HEK293 (cell line): ENCODE data around the gene CLEC1A.

Experiments
- CTCF ChIA-PET: fragments of 350-600 bp; formaldehyde crosslinking; extraction: SDS; loops from one replicate; lab custom pipeline; 2021; ENCODE audit warnings: antibody characterized with exemption; lab: Yijun Ruan, JAX
- POLR2A ChIA-PET: fragments of 300-600 bp; formaldehyde crosslinking; extraction: SDS; loops from one replicate; lab custom pipeline; 2020; ENCODE audit warnings: antibody characterized with exemption, inconsistent platforms; lab: Yijun Ruan, JAX
- H3K27ac ChIP-seq: fragments of 200-500 bp; sonication (Bioruptor generic); 2 replicates; pipeline ENCODE4 v1.5.1; 2014; ENCODE audit warnings: low read depth, low read length, control low read depth, inconsistent platforms; ENCODE audit errors: extremely low read depth
- H3K36me3 ChIP-seq, 2 experiments: fragments of 200-500 bp in 1 of 2; sonication (Bioruptor generic) in 1 of 2; 1 replicate in 1 of 2; 2 replicates in 1 of 2; pipeline ENCODE4 v1.5.1; 2014 to 2017; ENCODE audit warnings: inconsistent platforms in 2 of 2, low read length in 2 of 2; ENCODE audit not compliant: control insufficient read depth in 2 of 2, insufficient read depth in 1 of 2
- H3K4me1 ChIP-seq: fragments of 200-500 bp; sonication (Bioruptor generic); 2 replicates; pipeline ENCODE4 v1.5.1; 2014; ENCODE audit warnings: mild to moderate bottlenecking, low read length, inconsistent platforms; ENCODE audit not compliant: control insufficient read depth, insufficient read depth
- H3K4me3 ChIP-seq: 2 replicates; pipeline ENCODE4 v1.5.1; 2011; ENCODE audit warnings: low read depth, mild to moderate bottlenecking, control low read depth, low read length, moderate library complexity
- H3K9me3 ChIP-seq: fragments of 200-500 bp; sonication (Bioruptor generic); 2 replicates; pipeline ENCODE4 v1.5.1; 2014; ENCODE audit warnings: low read depth, low read length, inconsistent platforms; ENCODE audit not compliant: control insufficient read depth, insufficient read depth
- HOXC10 ChIP-seq: sonication (generic); formaldehyde crosslinking; IDR thresholded peaks from 2 replicates; pipeline ENCODE4 v1.8.1; 2023; ENCODE audit warnings: mild to moderate bottlenecking, missing genetic modification reagents
- MEIS1 ChIP-seq: sonication (generic); formaldehyde crosslinking; IDR thresholded peaks from 2 replicates; pipeline ENCODE4 v1.8.1; 2022; ENCODE audit warnings: missing genetic modification reagents, mild to moderate bottlenecking, borderline replicate concordance
- ZNF146 ChIP-seq: fragments of 450-650 bp; formaldehyde crosslinking; IDR thresholded peaks from 2 replicates; pipeline ENCODE4 v1.5.1; 2016; ENCODE audit warnings: missing biosample characterization, missing genetic modification characterization
- ZNF2 ChIP-seq: fragments of 450-650 bp; formaldehyde crosslinking; IDR thresholded peaks from 2 replicates; pipeline ENCODE4 v1.5.1; 2016; ENCODE audit warnings: missing biosample characterization, missing genetic modification characterization
- ZNF266 ChIP-seq: fragments of 450-650 bp; formaldehyde crosslinking; IDR thresholded peaks from 2 replicates; pipeline ENCODE4 v1.5.1; 2016; ENCODE audit warnings: missing biosample characterization, missing genetic modification characterization, low read depth
- ZNF302 ChIP-seq: fragments of 450-650 bp; formaldehyde crosslinking; IDR thresholded peaks from 2 replicates; pipeline ENCODE4 v1.5.1; 2016; ENCODE audit warnings: missing biosample characterization, missing genetic modification characterization, low read depth
- ZNF311 ChIP-seq: fragments of 450-650 bp; formaldehyde crosslinking; IDR thresholded peaks from 2 replicates; pipeline ENCODE4 v1.5.1; 2017; ENCODE audit warnings: missing biosample characterization, missing genetic modification characterization, borderline replicate concordance
- ZNF416 ChIP-seq: fragments of 450-650 bp; formaldehyde crosslinking; IDR thresholded peaks from 2 replicates; pipeline ENCODE4 v1.5.1; 2016; ENCODE audit warnings: missing biosample characterization, missing genetic modification characterization
- ZNF514 ChIP-seq: fragments of 450-650 bp; formaldehyde crosslinking; IDR thresholded peaks from 2 replicates; pipeline ENCODE4 v1.5.1; 2016; ENCODE audit warnings: missing biosample characterization, missing genetic modification characterization
- ZNF529 ChIP-seq: fragments of 450-650 bp; formaldehyde crosslinking; IDR thresholded peaks from 2 replicates; pipeline ENCODE4 v1.5.1; 2017; ENCODE audit warnings: missing genetic modification characterization, missing biosample characterization; ENCODE audit not compliant: insufficient replicate concordance
- ZNF561 ChIP-seq: fragments of 450-650 bp; IDR thresholded peaks from 2 replicates; pipeline ENCODE4 v1.5.1; 2018; ENCODE audit warnings: missing biosample characterization, missing genetic modification characterization, borderline replicate concordance
- ZNF600 ChIP-seq: fragments of 450-650 bp; formaldehyde crosslinking; IDR thresholded peaks from 2 replicates; pipeline ENCODE4 v1.5.1; 2016; ENCODE audit warnings: missing biosample characterization, missing genetic modification characterization
- ZNF670 ChIP-seq: fragments of 450-650 bp; formaldehyde crosslinking; IDR thresholded peaks from 2 replicates; pipeline ENCODE4 v1.5.1; 2016; ENCODE audit warnings: missing biosample characterization, missing genetic modification characterization, low read depth
- ZSCAN23 ChIP-seq: fragments of 450-650 bp; formaldehyde crosslinking; IDR thresholded peaks from 2 replicates; pipeline ENCODE4 v1.5.1; 2016; ENCODE audit warnings: missing biosample characterization, missing genetic modification characterization
- ZXDB ChIP-seq: fragments of 450-650 bp; formaldehyde crosslinking; IDR thresholded peaks from 2 replicates; pipeline ENCODE4 v1.5.1; 2016; ENCODE audit warnings: missing biosample characterization, missing genetic modification characterization
- TF ChIP-seq, protein P1 (sequence below): fragments of 450-650 bp; formaldehyde crosslinking; IDR thresholded peaks from 2 replicates; pipeline ENCODE4 v1.5.1; 2016; ENCODE audit warnings: missing biosample characterization, missing genetic modification characterization
- TF ChIP-seq, protein P2 (sequence below): fragments of 450-650 bp; formaldehyde crosslinking; IDR thresholded peaks from 2 replicates; pipeline ENCODE4 v1.5.1; 2016; ENCODE audit warnings: missing biosample characterization, missing genetic modification characterization
- TF ChIP-seq, protein P3 (sequence below): fragments of 450-650 bp; formaldehyde crosslinking; IDR thresholded peaks from 2 replicates; pipeline ENCODE4 v1.5.1; 2016; ENCODE audit warnings: missing biosample characterization, missing genetic modification characterization
- TF ChIP-seq, protein P4 (sequence below): fragments of 450-650 bp; formaldehyde crosslinking; IDR thresholded peaks from 2 replicates; pipeline ENCODE4 v1.5.1; 2016; ENCODE audit warnings: missing biosample characterization, missing genetic modification characterization
- TF ChIP-seq, protein P5 (sequence below): fragments of 450-650 bp; formaldehyde crosslinking; IDR thresholded peaks from 2 replicates; pipeline ENCODE4 v1.5.1; 2016; ENCODE audit warnings: missing biosample characterization, missing genetic modification characterization

The CLEC1A gene

DNA sequence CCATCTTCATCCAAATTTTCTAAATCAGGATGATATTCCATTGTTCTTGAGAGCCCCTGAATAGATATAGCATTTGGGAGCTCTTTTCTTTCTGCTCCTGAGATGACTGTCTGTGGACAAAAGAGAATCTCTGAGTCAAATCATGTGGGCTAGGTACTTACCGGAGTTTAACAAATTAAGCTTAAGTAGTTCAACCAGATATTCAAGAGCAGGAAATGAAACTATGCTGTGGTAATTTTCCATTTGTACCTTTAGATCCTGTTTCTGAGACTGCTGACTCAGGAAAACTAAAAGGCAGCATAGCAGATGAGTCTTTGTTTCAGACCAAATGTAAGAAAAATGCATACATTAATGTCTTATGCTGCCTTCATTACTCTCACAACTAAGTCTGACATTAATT lies 31.3 kb upstream of the CLEC1A start, which contains the start of gene CLEC7A (continued):
- TF ChIP-seq, protein P1, sequence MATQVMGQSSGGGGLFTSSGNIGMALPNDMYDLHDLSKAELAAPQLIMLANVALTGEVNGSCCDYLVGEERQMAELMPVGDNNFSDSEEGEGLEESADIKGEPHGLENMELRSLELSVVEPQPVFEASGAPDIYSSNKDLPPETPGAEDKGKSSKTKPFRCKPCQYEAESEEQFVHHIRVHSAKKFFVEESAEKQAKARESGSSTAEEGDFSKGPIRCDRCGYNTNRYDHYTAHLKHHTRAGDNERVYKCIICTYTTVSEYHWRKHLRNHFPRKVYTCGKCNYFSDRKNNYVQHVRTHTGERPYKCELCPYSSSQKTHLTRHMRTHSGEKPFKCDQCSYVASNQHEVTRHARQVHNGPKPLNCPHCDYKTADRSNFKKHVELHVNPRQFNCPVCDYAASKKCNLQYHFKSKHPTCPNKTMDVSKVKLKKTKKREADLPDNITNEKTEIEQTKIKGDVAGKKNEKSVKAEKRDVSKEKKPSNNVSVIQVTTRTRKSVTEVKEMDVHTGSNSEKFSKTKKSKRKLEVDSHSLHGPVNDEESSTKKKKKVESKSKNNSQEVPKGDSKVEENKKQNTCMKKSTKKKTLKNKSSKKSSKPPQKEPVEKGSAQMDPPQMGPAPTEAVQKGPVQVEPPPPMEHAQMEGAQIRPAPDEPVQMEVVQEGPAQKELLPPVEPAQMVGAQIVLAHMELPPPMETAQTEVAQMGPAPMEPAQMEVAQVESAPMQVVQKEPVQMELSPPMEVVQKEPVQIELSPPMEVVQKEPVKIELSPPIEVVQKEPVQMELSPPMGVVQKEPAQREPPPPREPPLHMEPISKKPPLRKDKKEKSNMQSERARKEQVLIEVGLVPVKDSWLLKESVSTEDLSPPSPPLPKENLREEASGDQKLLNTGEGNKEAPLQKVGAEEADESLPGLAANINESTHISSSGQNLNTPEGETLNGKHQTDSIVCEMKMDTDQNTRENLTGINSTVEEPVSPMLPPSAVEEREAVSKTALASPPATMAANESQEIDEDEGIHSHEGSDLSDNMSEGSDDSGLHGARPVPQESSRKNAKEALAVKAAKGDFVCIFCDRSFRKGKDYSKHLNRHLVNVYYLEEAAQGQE (tag by site-specific recombination): no peak

DNA sequence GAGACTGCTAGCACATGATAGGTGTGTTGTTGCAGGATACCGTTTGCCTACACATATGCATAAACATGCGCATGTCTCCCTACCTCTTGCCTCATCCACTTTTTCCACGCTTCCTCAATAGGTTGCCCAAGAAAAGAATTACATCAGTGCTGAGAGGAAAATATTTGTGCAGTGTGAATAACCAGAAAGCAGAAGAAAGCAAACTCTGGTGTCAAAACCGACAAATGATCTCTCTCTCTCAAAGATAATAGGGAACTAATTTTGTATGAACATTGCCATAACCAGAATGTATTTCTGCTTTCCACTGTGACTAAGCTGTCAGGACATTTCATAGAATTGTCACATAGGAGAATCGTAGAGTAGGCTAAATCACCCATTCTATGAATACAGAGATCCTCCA lies 29.9 kb upstream of the CLEC1A start:
- Histone ChIP-seq H3K9me3 (no peaks in the 10 kb centered on the region), H3K36me3 (no peaks in the 10 kb centered on the region), H3K4me3 (no peak overlapping the region), H3K27ac (no peak overlapping the region), H3K4me1 (no peaks in the 10 kb centered on the region)
- POLR2A ChIA-PET: no interaction called here
- TF ChIP-seq ZNF302 (no peak), ZNF514 (tag by site-specific recombination) (no peak), ZNF529 (tag by site-specific recombination) (no peak), ZNF670 (tag by site-specific recombination) (no peak), ZSCAN23 (tag by site-specific recombination) (no peak), MEIS1 (no peak), ZNF416 (tag by site-specific recombination) (no peak), ZNF266 (tag by site-specific recombination) (no peak), ZNF600 (tag by site-specific recombination) (no peak), ZNF561 (tag by site-specific recombination) (no peak), ZXDB (no peak), HOXC10 (CRISPR knock-in tag) (no peak)
- TF ChIP-seq, protein P2, sequence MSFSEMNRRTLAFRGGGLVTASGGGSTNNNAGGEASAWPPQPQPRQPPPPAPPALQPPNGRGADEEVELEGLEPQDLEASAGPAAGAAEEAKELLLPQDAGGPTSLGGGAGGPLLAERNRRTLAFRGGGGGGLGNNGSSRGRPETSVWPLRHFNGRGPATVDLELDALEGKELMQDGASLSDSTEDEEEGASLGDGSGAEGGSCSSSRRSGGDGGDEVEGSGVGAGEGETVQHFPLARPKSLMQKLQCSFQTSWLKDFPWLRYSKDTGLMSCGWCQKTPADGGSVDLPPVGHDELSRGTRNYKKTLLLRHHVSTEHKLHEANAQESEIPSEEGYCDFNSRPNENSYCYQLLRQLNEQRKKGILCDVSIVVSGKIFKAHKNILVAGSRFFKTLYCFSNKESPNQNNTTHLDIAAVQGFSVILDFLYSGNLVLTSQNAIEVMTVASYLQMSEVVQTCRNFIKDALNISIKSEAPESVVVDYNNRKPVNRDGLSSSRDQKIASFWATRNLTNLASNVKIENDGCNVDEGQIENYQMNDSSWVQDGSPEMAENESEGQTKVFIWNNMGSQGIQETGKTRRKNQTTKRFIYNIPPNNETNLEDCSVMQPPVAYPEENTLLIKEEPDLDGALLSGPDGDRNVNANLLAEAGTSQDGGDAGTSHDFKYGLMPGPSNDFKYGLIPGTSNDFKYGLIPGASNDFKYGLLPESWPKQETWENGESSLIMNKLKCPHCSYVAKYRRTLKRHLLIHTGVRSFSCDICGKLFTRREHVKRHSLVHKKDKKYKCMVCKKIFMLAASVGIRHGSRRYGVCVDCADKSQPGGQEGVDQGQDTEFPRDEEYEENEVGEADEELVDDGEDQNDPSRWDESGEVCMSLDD: no peak
- TF ChIP-seq, protein P3, sequence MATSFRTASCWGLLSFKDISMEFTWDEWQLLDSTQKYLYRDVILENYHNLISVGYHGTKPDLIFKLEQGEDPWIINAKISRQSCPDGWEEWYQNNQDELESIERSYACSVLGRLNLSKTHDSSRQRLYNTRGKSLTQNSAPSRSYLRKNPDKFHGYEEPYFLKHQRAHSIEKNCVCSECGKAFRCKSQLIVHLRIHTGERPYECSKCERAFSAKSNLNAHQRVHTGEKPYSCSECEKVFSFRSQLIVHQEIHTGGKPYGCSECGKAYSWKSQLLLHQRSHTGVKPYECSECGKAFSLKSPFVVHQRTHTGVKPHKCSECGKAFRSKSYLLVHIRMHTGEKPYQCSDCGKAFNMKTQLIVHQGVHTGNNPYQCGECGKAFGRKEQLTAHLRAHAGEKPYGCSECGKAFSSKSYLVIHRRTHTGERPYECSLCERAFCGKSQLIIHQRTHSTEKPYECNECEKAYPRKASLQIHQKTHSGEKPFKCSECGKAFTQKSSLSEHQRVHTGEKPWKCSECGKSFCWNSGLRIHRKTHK (tag by site-specific recombination): no peak
- TF ChIP-seq, protein P4, sequence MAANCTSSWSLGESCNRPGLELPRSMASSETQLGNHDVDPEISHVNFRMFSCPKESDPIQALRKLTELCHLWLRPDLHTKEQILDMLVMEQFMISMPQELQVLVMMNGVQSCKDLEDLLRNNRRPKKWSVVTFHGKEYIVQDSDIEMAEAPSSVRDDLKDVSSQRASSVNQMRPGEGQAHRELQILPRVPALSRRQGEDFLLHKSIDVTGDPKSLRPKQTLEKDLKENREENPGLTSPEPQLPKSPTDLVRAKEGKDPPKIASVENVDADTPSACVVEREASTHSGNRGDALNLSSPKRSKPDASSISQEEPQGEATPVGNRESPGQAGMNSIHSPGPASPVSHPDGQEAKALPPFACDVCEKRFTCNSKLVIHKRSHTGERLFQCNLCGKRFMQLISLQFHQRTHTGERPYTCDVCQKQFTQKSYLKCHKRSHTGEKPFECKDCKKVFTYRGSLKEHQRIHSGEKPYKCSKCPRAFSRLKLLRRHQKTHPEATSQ: no peak
- CTCF ChIA-PET: no interaction called here

DNA sequence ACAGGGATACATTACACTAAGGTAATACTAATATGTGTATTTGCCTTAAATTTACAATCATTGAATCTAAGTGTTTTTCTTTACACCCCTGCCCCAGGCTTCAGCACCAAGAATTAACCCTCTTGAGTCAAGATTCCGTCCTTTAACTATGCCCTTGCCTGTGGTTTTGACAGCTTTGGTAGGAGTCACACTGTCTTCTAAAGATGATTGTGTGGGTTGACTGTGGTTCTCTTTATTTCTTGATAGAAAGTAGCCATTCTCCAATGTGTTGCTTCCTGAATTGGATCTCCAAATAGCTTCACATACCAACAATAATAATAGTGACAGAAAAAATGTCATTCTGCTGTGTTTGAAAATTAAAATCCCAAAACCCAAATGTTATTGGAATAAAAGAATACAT lies 27.6 kb upstream of the CLEC1A start:
- Histone ChIP-seq H3K27ac (no peak overlapping the region), H3K4me3 (no peak overlapping the region), H3K4me1 (no peaks in the 10 kb centered on the region), H3K36me3 (no peaks in the 10 kb centered on the region), H3K9me3 (no peaks in the 10 kb centered on the region)
- ChIA-PET CTCF (interaction anchor here (1.1 kb wide), 1 partner anchor 376 kb away, joined by 3 read pairs; no protein-coding TSS in a partner anchor), POLR2A (no interaction called here)
- TF ChIP-seq, protein P5, sequence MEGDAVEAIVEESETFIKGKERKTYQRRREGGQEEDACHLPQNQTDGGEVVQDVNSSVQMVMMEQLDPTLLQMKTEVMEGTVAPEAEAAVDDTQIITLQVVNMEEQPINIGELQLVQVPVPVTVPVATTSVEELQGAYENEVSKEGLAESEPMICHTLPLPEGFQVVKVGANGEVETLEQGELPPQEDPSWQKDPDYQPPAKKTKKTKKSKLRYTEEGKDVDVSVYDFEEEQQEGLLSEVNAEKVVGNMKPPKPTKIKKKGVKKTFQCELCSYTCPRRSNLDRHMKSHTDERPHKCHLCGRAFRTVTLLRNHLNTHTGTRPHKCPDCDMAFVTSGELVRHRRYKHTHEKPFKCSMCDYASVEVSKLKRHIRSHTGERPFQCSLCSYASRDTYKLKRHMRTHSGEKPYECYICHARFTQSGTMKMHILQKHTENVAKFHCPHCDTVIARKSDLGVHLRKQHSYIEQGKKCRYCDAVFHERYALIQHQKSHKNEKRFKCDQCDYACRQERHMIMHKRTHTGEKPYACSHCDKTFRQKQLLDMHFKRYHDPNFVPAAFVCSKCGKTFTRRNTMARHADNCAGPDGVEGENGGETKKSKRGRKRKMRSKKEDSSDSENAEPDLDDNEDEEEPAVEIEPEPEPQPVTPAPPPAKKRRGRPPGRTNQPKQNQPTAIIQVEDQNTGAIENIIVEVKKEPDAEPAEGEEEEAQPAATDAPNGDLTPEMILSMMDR (tag by site-specific recombination): no peak
- TF ChIP-seq ZNF311 (tag by site-specific recombination): no peak
- no peak for TF ChIP-seq ZNF146
- TF ChIP-seq ZNF2: no peak
- TF ChIP-seq, protein P1 (tag by site-specific recombination): no peak
